GM12875 (cell line): ENCODE results near the gene RIN2.

Source experiments
- H3K4me3 ChIP-seq: one replicate; pipeline ENCODE4 v1.5.1; 2011; ENCODE audit warnings: low read depth, low read length, control low read depth
- TF ChIP-seq, protein P1 (sequence below): IDR thresholded peaks from 2 replicates; pipeline ENCODE4 v1.5.1; 2011; ENCODE audit warnings: low read depth, mild to moderate bottlenecking, control low read depth, inconsistent platforms, low read length, moderate library complexity, borderline replicate concordance; ENCODE audit not compliant: insufficient read depth

RIN2 gene

DNA sequence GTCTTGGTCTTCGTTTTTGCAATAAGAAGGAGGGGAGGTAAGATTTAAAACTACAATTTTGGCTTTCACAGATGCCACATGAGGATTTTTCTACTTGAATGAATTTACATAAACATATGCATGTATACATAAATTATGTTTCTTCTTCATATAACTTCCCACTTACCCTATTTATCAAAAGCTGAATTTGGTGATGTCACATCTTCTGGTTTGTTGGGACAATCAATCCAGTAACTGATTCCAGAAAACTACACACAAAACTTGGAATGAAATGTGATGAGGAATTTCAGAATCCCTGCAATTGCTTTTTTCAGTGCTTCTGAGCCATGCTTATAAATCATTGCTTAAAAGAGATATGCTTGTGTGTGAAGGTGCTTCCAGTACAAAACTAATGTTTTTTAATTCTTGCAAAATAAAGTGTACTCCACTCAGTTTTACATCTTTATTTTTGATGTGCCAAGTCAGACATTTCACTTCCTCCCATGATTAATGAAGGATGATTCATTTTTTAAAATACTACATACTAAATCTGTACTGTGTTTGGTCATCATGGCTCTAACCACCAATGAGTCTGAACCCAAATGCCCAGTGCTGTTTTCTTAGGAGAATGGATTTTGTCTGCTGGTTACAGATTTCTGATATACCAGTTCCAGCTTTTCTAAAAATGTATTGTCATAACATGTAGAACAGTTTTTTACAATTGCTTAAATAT, 32.1 kb upstream of the RIN2 start:
- H3K4me3 ChIP-seq = no peak overlapping the region
- TF ChIP-seq, protein P1, sequence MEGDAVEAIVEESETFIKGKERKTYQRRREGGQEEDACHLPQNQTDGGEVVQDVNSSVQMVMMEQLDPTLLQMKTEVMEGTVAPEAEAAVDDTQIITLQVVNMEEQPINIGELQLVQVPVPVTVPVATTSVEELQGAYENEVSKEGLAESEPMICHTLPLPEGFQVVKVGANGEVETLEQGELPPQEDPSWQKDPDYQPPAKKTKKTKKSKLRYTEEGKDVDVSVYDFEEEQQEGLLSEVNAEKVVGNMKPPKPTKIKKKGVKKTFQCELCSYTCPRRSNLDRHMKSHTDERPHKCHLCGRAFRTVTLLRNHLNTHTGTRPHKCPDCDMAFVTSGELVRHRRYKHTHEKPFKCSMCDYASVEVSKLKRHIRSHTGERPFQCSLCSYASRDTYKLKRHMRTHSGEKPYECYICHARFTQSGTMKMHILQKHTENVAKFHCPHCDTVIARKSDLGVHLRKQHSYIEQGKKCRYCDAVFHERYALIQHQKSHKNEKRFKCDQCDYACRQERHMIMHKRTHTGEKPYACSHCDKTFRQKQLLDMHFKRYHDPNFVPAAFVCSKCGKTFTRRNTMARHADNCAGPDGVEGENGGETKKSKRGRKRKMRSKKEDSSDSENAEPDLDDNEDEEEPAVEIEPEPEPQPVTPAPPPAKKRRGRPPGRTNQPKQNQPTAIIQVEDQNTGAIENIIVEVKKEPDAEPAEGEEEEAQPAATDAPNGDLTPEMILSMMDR = no peak

DNA sequence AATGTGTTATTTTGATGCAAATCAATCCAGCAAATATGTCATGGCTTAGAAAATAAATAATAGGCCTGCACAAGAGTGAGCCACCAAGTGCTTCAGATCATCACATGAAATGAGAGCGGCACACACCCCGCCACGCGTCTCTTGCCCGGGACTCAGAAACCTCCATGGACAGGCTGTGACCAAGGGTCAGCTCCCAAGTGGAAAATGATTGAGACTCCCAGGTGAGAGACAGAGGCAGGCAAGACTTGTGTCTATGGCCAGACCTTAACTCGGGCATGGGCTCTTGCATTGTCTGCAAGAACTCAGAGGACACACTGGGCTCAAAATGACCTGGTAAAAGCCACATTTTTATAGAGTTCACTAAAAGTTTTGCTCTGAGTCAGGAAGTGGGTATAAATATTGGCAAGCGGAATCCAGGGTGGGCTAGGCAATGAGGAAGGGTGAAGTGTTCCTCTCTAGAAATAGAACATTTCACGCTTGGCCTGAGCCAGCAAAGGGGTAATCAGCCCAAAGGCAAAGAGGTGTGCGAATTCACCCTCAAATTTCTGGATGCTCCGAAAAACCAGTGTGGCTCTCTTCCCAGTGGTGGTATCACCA, 30.7 kb upstream of the RIN2 start:
- no peak overlapping the region for H3K4me3 ChIP-seq
- TF ChIP-seq, protein P1 = no peak

DNA sequence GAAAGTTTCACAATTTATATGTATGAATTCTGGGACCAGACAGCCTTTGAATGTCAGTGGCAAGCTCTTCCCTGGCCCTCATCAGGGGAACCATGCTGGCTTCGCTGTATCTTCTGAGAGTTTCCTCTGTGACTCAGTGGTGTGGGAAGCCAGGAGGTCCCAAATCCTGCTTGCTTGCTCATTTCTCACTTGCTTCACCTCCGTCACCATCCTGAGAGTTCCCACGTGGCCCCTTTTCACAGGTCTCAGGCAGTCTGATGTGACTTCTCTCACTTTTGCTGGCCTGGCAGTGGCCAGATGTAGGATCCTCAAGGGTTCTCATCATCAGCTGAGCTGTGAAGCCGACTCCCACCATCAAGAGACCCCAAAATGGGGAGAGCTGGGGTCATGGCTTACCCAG, 28.4 kb upstream of the RIN2 start:
- TF ChIP-seq, protein P1 = no peak
- H3K4me3 ChIP-seq = no peak overlapping the region

DNA sequence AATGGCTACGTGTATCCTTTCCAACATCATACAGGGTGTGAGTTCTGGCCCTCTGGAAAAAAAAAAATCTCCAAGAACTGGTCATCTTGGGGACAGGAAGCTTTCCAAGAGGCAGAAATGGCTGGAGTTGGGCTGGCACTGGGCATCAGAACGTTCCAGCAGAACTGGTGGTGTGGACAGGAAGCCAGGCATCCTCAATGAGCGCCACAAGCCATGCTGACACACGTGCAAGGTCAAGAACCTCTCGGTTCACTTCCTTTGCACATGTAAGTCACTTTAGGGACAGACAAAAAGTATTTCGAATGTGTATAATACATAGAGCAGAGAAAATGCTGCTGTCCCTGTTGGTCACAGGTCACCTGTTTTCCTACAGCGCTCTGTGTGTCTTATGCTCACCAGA, 27.4 kb upstream of the RIN2 start:
- TF ChIP-seq, protein P1 = no peak
- no peak overlapping the region for H3K4me3 ChIP-seq

DNA sequence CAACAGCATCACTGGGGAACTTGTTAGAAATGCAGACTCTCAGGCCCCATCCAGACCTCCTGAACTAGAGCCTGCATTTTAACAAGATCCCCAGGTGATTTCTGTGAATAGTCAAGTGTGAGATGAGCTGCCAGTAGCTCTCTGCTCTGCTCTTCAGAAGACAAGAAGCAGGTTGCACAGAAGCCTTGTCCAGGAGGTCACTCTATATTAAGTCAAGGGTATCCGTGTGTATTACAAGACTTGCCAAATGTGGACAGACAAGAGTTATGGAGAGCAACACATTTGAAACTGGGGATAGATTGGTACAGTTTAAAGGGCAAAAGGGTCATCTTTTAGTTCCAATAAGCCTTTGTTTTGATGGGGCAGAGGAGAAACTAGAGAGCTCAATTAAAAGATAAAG, 23.2 kb upstream of the RIN2 start:
- TF ChIP-seq, protein P1 = no peak
- no peak overlapping the region for H3K4me3 ChIP-seq

DNA sequence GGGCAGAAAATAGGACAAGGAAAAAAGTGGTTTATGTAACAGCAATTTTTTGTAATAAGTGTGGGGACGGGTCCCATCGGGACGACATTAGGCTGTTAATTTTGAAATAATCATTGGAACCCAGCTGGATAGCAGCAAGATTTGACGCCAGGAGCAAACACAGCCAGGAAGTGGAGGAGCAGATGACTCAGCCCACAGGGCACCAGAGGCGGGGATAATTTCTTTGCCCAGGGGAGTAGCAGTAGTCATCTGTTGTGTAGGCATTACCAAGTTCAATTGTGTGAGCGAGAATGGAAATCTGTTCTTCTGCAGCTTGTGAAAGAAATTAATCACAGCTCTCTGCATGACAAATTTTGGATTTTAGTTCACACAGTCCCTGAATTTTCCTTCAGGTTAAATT, 22.6 kb upstream of the RIN2 start:
- H3K4me3 ChIP-seq = no peak overlapping the region
- TF ChIP-seq, protein P1 = no peak

DNA sequence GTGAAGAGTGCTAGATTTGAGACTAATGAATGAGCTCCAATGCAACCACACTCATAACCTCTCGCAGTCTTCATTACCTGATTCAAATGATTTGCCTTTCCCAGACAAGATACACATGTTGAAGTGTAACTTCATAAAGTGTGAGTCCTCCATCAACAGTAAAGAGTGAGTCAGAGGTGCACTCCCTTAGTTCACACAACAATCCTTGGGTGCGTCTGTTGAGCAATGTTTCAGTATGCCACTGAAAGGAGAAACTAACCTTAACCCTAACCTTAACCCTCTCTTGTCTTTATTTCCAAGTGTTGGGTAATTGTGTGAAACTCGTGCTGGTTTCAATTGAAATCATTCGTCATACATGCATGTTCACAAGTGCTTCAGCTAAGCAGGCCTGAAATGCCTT, 21.0 kb upstream of the RIN2 start:
- no peak overlapping the region for H3K4me3 ChIP-seq
- TF ChIP-seq, protein P1 = no peak
